LHCN-M2 (cell line): ENCODE data around the gene MEIS1. TPM values are rescaled to one million over a fixed set of nuclear protein-coding genes. Genes with fewer than 3 reads are reported as not detected.
A peak's percentile ranks its signal among the peaks of the same experiment; 100 is the strongest.

ENCODE experiments used
- DNase-seq: peaks from one replicate; pipeline ENCODE4 v3.0.0-alpha.2; 2012; ENCODE audit warnings: low read depth
- total RNA-seq: library from RNA; depleted of rRNA; stranded (reverse); fragments of >200 nt; gene quantifications from 2 replicates; pipeline ENCODE4 v1.2.3, GENCODE V29; 2014

The MEIS1 gene
- total RNA-seq, 1 experiment from 2014 or later = 3.3 TPM

GRCh38 chr2:66566726-66567399, 131.9 kb downstream of the MEIS1 start:
- no peak for DNase-seq

- DNase-seq = no peak
Observed at GRCh38 chr2:66567729-66568128, 132.8 kb downstream of the MEIS1 start.

GRCh38 chr2:66568650-66569300, 133.8 kb downstream of the MEIS1 start:
- no peak for DNase-seq

- DNase-seq = no peak
Observed at GRCh38 chr2:66569321-66569851, 134.5 kb downstream of the MEIS1 start.

GRCh38 chr2:66569974-66570373, 135.0 kb downstream of the MEIS1 start:
- DNase-seq = no peak

GRCh38 chr2:66570471-66570870, 135.5 kb downstream of the MEIS1 start:
- no peak for DNase-seq

- DNase-seq = no peak
Observed at GRCh38 chr2:66571918-66572317, 137.0 kb downstream of the MEIS1 start.

- DNase-seq = no peak
Observed at GRCh38 chr2:66572391-66572790, 137.5 kb downstream of the MEIS1 start.

GRCh38 chr2:66573416-66573815, 138.5 kb downstream of the MEIS1 start:
- DNase-seq = no peak

- DNase-seq = no peak
Observed at GRCh38 chr2:66573821-66574233, 138.9 kb downstream of the MEIS1 start.

GRCh38 chr2:66574701-66575624, 140.0 kb downstream of the MEIS1 start:
- DNase-seq = peak; percentile 77

- DNase-seq = no peak
Observed at GRCh38 chr2:66575625-66576310, 140.8 kb downstream of the MEIS1 start.

GRCh38 chr2:66576311-66576560, 141.3 kb downstream of the MEIS1 start:
- DNase-seq = no peak

GRCh38 chr2:66576561-66577320, 141.8 kb downstream of the MEIS1 start:
- no peak for DNase-seq

- DNase-seq = no peak
Observed at GRCh38 chr2:66577321-66578053, 142.6 kb downstream of the MEIS1 start.

GRCh38 chr2:66578054-66578686, 143.2 kb downstream of the MEIS1 start:
- no peak for DNase-seq

GRCh38 chr2:66578687-66579106, 143.8 kb downstream of the MEIS1 start:
- no peak for DNase-seq

GRCh38 chr2:66579186-66580126, 144.5 kb downstream of the MEIS1 start:
- no peak for DNase-seq
